ENCODE results near the gene C22orf23. TPM values are rescaled to one million over a fixed set of nuclear protein-coding genes. Genes with fewer than 3 reads are reported as not detected.

C22orf23 gene
- not detected for polyA plus RNA-seq

DNA sequence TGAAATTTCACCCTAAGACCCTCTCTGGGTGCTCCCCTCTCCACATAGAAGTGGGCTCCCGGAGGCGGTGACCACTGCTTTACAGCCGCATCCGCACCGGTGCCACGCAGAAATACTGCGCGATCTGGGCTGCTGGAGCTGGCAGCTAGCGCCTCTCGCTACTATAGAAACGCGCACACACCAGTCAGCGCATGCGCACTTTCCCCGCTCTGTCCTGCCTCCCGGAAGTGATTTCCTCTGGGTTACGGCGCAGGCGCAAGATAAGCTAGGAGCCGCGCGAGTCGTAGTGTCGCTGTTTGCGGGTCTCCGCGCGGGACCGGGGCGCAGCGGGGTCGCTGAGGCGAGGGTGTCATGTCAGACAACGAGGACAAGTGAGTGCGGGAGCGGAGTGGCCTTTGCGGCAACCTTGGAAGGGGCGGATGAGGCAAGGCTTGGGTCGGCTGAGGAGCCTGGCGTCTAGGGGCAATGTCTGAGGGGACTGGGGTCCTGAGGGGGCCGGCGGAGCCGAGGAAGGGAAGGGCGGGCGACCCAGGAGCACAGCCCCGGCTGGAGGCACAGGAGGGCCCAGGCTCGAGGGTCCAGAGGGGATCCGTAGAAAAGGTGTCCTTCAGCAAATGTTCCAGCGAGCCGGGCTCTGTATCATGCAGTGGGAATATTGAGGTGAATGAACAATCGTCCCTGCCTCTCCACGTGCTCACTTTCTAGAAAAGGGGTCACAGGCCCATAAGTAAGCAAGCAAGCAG lies at the start of gene C22orf23, which contains the start of gene POLR2F:
Gene C22orf23, minus strand, starts transcription at position 165 of the 743 bp plus-strand sequence. CDS start 452 bp downstream, outside the sequence.
Gene POLR2F, plus strand, starts transcription at position 263 of the 743 bp plus-strand sequence. Its CDS starts 89 bp downstream, at position 352.
- Mint-ChIP-seq H3K36me3 (peaks cover 12 to 18% (median 17%) of the 10 kb centered on the region in 3 donors), H3K27ac (peak within 1 kb of the TSS; percentile 90 to 99 (median 96)), H3K4me3 (peak within 1 kb of the TSS; percentile 99 to 100 (median 100)), H3K4me1 (peaks cover 34 to 47% of the 10 kb centered on the region in 2 donors), H3K9me3 (no peaks in the 10 kb centered on the region), H3K27me3 (ENCODE audit: low read depth in 3 of 3) (peaks cover 12 to 19% (median 17%) of the 10 kb centered on the region in 3 donors)
- peak; percentile 95 to 97 (median 96) for DNase-seq

GRCh38 chr22:37999640-38000272 lies 46.4 kb upstream of the C22orf23 start:
- Mint-ChIP-seq H3K4me3 (peak overlapping the region in 1 of 5 donors; percentile 7), H3K27me3 (ENCODE audit: low read depth in 3 of 3) (peaks cover 0 to 1% (median 0%) of the 10 kb centered on the region in 3 donors), H3K9me3 (no peaks in the 10 kb centered on the region), H3K4me1 (peaks cover 46 to 63% of the 10 kb centered on the region in 2 donors), H3K36me3 (no peaks in the 10 kb centered on the region), H3K27ac (peak overlapping the region in 4 of 6 donors; percentile 60 to 92 (median 74))
- DNase-seq = peak in 1 of 3 donors; percentile 31

DNA sequence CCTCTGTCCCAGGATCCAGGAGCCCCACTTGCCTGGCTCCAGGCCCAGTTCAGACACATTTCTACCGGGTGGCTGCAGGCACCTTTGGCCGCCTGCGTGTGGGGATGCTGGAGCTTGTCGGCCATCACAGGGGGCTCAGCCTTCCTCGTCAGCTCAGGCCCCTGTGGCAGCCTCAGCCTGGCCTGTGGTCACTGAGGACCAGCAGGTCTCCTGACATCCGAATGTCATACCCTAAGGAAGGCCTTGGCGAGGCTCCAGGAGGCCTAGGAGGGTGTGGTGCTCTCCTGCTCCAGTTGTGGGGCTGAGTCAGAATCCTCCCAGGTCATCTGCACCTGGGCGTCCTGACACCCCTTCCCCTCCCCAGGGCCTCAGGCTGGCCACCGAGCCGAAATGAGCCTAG lies 45.8 kb upstream of the C22orf23 start:
- peak overlapping the region in 3 of 6 donors; percentile 36 to 92 (median 60) for H3K27ac Mint-ChIP-seq
- DNase-seq = no peak
- peaks cover 0 to 1% (median 0%) of the 10 kb centered on the region in 3 donors for H3K27me3 Mint-ChIP-seq (ENCODE audit: low read depth in 3 of 3)
- H3K4me3 Mint-ChIP-seq = no peak overlapping the region
- H3K4me1 Mint-ChIP-seq = peaks cover 45 to 62% of the 10 kb centered on the region in 2 donors
- no peaks in the 10 kb centered on the region for H3K9me3 Mint-ChIP-seq
- H3K36me3 Mint-ChIP-seq = no peaks in the 10 kb centered on the region

- Mint-ChIP-seq H3K9me3 (no peaks in the 10 kb centered on the region), H3K4me1 (peaks cover 47 to 63% of the 10 kb centered on the region in 2 donors), H3K36me3 (no peaks in the 10 kb centered on the region), H3K4me3 (no peak overlapping the region), H3K27me3 (ENCODE audit: low read depth in 3 of 3) (peaks cover 0 to 1% (median 0%) of the 10 kb centered on the region in 3 donors), H3K27ac (peak overlapping the region in 5 of 6 donors; percentile 87 to 99 (median 92))
- no peak for DNase-seq
Measured at GRCh38 chr22:37998543-37998942, 45.1 kb upstream of the C22orf23 start.

GRCh38 chr22:37996515-37997246 lies 43.3 kb upstream of the C22orf23 start:
- no peak for DNase-seq
- Mint-ChIP-seq H3K27ac (peak overlapping the region; percentile 92 to 99 (median 95)), H3K27me3 (ENCODE audit: low read depth in 3 of 3) (peaks cover 0 to 1% (median 0%) of the 10 kb centered on the region in 3 donors), H3K36me3 (no peaks in the 10 kb centered on the region), H3K4me3 (peak overlapping the region; percentile 68 to 82 (median 72)), H3K4me1 (peaks cover 57 to 76% of the 10 kb centered on the region in 2 donors), H3K9me3 (no peaks in the 10 kb centered on the region)

DNA sequence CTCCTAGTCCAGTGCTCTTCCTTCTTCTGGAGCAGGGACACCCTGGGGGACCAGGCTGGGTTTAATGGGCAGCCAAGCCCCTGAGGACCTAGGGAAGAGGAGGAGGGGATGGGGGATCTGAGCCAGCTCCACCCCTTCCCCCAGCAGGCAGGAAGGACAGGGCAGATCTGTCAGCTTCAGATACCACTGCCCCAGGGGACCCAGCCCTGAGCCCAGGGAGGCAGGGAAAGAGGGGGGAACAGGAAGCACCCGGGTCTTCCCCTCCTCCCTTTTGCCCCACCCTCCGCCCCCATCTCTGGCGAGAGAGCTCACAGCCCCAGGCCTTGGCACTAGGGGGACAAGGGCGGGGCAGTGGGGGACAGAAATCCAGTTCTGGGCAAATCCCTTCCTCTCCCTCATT lies 42.7 kb upstream of the C22orf23 start:
- DNase-seq = no peak
- no peaks in the 10 kb centered on the region for H3K36me3 Mint-ChIP-seq
- peaks cover 54 to 77% of the 10 kb centered on the region in 2 donors for H3K4me1 Mint-ChIP-seq
- H3K4me3 Mint-ChIP-seq = peak overlapping the region; percentile 51 to 74 (median 68)
- H3K27ac Mint-ChIP-seq = peak overlapping the region; percentile 92 to 99 (median 95)
- peaks cover 0 to 2% (median 1%) of the 10 kb centered on the region in 3 donors for H3K27me3 Mint-ChIP-seq (ENCODE audit: low read depth in 3 of 3)
- no peaks in the 10 kb centered on the region for H3K9me3 Mint-ChIP-seq

DNA sequence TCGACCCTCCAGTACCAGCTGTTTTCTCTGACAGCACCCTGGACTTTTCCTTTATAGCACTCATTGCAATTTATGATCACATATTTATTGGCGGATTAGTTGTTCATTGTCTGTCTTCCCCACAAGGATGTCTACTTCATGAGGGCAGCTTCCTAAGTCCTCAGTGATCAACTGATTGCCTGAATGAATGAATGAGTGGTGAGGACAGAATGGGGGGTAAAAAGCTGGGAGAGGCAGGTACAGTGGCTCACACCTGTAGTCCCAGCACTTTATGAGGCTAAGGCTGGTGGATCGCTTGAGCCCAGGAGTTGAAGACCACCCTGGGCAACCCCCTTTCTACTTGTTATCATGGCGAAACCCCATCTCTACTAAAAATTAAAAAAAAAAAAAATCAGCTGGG lies 42.1 kb upstream of the C22orf23 start:
- Mint-ChIP-seq H3K9me3 (no peaks in the 10 kb centered on the region), H3K27ac (peak overlapping the region; percentile 92 to 99 (median 95)), H3K4me3 (peak overlapping the region; percentile 58 to 86 (median 64)), H3K36me3 (no peaks in the 10 kb centered on the region), H3K27me3 (ENCODE audit: low read depth in 3 of 3) (peaks cover 0 to 2% (median 1%) of the 10 kb centered on the region in 3 donors), H3K4me1 (peaks cover 52 to 72% of the 10 kb centered on the region in 2 donors)
- DNase-seq = no peak

- no peaks in the 10 kb centered on the region for H3K9me3 Mint-ChIP-seq
- H3K4me3 Mint-ChIP-seq = peak overlapping the region; percentile 58 to 86 (median 64)
- no peak for DNase-seq
- H3K4me1 Mint-ChIP-seq = peaks cover 52 to 70% of the 10 kb centered on the region in 2 donors
- no peaks in the 10 kb centered on the region for H3K36me3 Mint-ChIP-seq
- peak overlapping the region; percentile 92 to 99 (median 95) for H3K27ac Mint-ChIP-seq
- peaks cover 0 to 2% (median 1%) of the 10 kb centered on the region in 3 donors for H3K27me3 Mint-ChIP-seq (ENCODE audit: low read depth in 3 of 3)
Measured at GRCh38 chr22:37994982-37995381, 41.6 kb upstream of the C22orf23 start.

DNA sequence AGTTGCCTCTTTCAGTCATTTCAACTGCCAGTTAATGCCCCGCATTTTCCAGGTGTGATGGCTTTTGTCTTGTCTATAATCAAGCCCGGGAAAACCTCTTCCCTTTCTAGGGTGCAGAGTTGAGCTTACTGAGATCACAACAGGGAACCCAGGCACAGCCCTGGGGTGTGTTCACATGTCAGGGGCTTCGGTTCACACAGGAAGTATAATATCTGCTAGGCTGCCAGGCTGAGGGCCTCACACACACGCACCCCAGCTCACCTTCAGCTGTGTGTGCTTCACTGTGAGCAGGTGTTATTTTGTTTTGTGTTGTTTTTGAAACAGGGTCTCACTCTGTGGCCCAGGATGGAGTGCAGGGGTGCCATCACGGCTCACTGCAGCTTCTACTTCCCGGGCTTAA lies 40.6 kb upstream of the C22orf23 start:
- Mint-ChIP-seq H3K27ac (peak overlapping the region; percentile 92 to 99 (median 95)), H3K27me3 (ENCODE audit: low read depth in 3 of 3) (peaks cover 0 to 2% (median 1%) of the 10 kb centered on the region in 3 donors), H3K4me3 (peak overlapping the region; percentile 76 to 87 (median 80)), H3K4me1 (peaks cover 52 to 69% of the 10 kb centered on the region in 2 donors), H3K36me3 (no peaks in the 10 kb centered on the region), H3K9me3 (no peaks in the 10 kb centered on the region)
- peak; percentile 68 to 76 (median 75) for DNase-seq

GRCh38 chr22:37991731-37992442 lies 38.5 kb upstream of the C22orf23 start:
- Mint-ChIP-seq H3K9me3 (no peaks in the 10 kb centered on the region), H3K27me3 (ENCODE audit: low read depth in 3 of 3) (peaks cover 0 to 2% (median 0%) of the 10 kb centered on the region in 3 donors), H3K36me3 (peaks cover 0 to 4% (median 0%) of the 10 kb centered on the region in 3 donors), H3K4me3 (no peak overlapping the region), H3K27ac (peak overlapping the region; percentile 23 to 76 (median 61)), H3K4me1 (peaks cover 43 to 50% of the 10 kb centered on the region in 2 donors)
- DNase-seq = no peak

DNA sequence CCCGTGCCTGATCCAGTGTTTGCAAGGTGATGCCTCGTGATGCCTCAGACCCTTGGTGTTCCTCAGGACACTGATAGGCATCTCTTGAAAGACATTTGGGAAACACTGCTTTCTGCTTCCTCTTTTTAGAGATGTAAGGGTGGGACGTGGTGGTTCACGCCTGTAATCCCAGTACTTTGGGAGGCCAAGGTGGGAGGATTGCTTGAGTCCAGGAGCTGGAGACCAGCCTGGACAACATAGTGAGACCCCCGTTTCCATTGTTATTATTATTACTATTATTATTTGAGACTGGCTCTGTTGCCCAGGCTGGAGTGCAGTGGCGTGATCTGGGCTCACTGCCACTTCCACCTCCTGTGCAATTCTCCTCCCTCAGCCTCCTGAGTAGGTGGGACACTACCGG lies 37.5 kb upstream of the C22orf23 start:
- DNase-seq = no peak
- Mint-ChIP-seq H3K4me3 (no peak overlapping the region), H3K4me1 (peaks cover 33 to 39% of the 10 kb centered on the region in 2 donors), H3K36me3 (peaks cover 0 to 4% (median 0%) of the 10 kb centered on the region in 3 donors), H3K27ac (peak overlapping the region in 1 of 6 donors; percentile 14), H3K9me3 (no peaks in the 10 kb centered on the region), H3K27me3 (ENCODE audit: low read depth in 3 of 3) (peaks cover 0 to 2% (median 1%) of the 10 kb centered on the region in 3 donors)

- H3K4me1 Mint-ChIP-seq = peaks cover 27 to 34% of the 10 kb centered on the region in 2 donors
- DNase-seq = no peak
- peaks cover 0 to 4% (median 0%) of the 10 kb centered on the region in 3 donors for H3K36me3 Mint-ChIP-seq
- no peaks in the 10 kb centered on the region for H3K9me3 Mint-ChIP-seq
- H3K27me3 Mint-ChIP-seq (ENCODE audit: low read depth in 3 of 3) = peaks cover 0 to 2% (median 1%) of the 10 kb centered on the region in 3 donors
- H3K27ac Mint-ChIP-seq = no peak overlapping the region
- no peak overlapping the region for H3K4me3 Mint-ChIP-seq
Measured at GRCh38 chr22:37990301-37990700, 36.9 kb upstream of the C22orf23 start.
